GF-D8 (cell line): ENCODE measurements around the gene GDF2.

Experiments
- DNase-seq: peaks from one replicate; lab custom pipeline; 2025; lab: John Stamatoyannopoulos, UW

The GDF2 gene

GRCh38 chr10:47322300-47323061 lies at the start of gene GDF2:
Gene GDF2, plus strand, starts transcription at chr10:47322454. Its CDS starts 215 bp downstream, at chr10:47322669.
- DNase-seq: no peak

DNA sequence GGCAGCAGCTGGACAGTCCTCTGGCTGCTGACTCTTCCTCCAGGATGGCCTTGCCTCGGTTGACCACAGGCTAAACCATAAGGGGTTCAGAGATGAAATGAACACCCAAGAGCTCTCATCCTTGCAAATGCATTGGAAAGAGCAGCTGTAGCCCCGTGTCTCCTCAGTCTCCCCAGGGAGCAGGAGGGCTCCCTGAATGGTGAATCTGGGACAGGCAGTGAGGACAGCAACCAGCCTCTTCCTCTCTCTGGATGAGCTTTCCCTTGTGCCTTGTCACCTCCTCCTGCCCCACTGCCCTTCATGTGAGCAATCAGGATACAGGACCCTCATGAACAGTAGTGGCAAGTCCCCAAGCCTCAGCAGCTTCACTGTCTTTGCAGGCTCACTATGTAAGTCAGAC lies 46.2 kb upstream of the GDF2 start:
- DNase-seq: no peak

DNA sequence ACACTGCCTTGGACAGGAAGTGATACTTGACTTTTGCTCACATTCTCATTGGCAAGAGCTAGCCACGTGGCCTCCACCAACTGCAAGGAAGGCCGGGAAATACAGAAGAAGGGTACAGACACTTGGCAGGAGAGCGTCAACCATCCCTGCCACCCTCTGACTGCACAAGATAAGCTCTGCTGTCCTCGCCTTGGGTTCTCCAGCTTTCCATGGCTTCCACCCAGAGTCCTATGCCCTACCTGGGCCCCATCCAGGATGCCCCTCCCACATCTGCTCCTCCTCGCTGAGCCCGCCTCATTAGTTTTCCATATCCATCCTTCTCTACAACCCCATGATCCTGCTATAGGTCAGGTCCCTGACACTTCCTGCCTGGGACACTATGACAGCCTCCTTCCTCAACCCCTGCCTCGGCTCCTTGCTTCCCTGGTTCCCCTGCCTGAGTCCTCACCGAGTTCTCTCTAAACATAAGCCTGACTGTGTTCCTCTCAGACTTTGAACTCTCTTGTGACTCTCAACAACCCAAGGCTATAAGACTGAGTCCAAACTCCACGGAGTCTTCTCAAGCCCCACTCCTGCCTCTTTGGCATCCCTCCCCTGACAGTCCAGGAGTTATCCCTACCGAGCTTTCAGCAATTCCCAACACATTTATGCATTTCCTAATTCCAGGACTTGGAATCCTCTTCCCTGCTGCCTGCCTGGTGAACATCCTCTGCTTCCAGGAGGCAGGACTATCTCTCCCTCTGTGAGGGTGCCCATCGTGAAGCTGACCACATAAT lies 45.5 kb upstream of the GDF2 start:
- no peak for DNase-seq

- DNase-seq: no peak
Measured at GRCh38 chr10:47277352-47278151, 44.7 kb upstream of the GDF2 start.

DNA sequence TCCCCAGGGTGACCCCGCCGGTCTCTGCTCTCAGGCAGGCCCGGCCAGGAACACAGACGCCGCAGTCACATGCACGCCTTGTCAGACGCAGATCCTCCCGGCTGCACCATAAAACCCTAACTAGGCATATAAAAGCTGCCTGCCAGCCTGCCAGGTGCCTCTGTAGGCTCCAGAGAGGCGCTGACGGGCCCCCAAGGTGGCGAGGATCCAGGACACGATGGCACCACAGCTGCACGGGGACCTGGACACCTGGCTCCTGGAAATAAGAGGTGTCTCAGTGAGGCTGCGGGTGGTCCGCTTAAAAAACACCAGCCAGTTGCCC lies 44.1 kb upstream of the GDF2 start:
- DNase-seq: no peak

DNA sequence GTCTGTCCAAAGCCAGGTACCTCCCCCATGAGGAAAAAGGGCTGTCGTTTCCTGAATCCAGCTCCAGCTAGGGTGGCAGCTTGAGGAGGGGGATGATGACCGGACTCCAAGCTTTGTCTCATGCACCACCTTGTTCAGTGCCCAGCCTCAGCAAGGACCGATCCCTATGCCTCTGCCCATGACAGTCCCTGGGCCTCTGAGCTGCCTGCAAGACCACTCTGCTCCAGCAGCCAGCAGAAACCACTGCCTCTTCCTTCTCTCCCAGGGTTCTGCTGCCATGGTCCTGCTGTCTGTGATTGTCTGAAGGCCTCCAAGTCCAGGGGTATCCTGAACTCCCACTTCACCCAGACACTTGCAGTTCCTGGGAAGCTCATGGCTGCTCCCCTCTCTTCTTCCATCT lies 43.5 kb upstream of the GDF2 start:
- no peak for DNase-seq

GRCh38 chr10:47279276-47279675 lies 43.0 kb upstream of the GDF2 start:
- DNase-seq: no peak

DNA sequence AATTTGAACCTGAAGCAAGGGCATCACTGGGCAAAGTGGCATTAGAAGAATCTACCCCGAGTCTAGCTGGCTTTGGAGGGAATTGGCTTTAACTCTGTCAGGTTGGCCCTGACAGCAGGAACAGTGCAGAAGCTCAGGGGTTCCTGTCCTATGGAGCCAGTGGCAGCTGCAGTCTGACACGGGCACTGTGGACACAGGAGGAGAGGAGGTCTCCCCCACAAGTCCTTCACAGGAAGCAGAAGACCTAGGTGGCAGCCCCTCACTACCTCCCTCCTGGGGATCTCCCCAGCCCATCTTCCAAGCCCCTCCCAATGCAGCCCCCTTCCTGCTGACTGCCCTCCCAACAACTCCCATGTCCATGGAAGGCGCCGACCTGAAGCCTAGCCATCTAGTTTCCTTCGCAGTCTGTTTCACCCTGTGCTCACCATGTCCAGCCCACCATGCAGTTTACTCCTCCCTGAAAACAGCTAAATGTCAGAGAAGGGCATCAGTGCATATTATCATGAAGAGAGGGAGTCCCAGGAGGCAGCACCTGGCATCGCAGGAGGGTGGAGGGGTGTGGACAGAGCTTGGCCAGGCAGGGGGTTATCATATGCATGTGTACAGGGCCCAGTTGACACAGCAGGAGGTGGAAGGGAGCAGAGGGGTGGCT lies 40.1 kb upstream of the GDF2 start:
- DNase-seq: no peak

DNA sequence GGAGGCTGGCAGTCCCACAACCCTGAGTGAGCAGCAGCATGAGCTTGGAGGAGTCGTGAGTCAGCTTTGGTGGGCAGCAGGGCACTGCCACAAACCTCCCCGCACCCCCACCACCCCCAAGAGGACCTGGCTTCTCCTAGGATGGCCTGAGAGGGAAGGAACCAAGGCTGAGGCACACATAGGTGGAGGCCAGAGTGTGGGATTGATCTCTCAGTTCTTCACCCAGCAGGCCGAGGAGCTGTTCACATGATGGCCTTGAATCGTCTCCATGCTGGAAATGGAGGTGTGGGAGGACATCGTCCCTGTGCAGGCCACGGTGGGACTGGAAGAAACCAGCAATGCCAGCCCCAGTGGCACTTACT lies 39.6 kb upstream of the GDF2 start:
- no peak for DNase-seq

DNA sequence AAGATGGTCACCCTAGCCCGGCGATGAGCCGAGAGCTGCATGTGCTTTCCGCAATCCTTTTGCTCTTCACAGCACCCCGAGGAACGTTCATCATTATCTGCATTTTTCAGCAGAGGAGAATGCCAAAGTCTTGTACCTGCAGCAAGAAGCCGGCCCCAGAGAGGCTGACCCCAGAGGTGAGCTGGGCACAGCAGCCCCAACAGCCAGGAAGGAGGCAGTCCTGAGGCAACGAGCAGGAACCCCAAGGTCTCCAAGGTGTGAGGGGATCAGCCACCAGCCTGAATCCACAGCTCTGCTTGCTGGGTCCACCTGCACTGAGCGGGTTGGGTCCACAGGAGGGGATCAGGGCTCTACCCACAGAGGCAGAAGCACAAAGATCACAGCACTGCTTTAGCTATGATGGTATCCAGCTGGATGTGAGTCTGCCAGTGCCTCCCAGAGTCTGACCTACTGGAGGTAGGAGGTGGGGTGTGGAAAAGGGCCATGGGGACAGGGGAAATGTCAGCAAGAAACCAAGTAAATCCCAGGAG lies 39.1 kb upstream of the GDF2 start:
- no peak for DNase-seq

GRCh38 chr10:47283848-47284247 lies 38.4 kb upstream of the GDF2 start:
- no peak for DNase-seq

DNA sequence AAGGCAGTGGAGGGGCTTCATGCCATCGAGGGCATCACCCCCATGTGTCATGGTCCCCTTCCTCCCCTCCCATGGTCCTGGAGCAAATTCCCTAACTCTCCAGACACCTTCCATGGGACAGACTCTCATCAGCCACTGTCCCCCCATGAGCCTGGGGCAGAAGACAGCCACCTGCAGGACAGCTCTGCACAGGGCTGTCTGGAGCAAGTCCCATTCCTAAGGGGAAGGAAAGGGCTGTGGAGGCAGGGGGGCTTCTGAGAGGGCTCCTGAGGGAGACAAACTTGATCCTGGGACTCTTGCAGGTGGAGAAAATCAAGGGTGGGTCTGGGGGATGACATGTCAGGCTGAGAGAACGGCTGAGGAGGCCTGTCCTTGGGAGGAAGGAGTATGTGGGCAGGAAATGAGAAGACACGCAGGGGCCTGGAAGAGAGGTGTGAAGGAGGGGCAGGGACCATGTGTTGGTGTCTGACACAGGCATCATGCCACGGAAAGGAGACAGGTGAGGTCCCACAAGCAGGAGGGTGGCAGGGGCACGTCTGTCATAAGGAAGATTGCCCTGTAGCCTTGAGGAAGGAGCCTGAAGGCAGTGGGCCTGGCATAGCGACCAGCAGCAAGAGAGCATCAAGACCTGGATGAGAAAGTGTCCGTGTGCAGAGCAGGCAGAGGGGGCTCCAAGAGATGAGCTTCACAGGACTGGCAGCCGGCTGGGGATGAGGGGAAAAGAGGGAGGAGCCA lies 36.7 kb upstream of the GDF2 start:
- no peak for DNase-seq

- DNase-seq: no peak
Measured at GRCh38 chr10:47286116-47286505, 36.1 kb upstream of the GDF2 start.

DNA sequence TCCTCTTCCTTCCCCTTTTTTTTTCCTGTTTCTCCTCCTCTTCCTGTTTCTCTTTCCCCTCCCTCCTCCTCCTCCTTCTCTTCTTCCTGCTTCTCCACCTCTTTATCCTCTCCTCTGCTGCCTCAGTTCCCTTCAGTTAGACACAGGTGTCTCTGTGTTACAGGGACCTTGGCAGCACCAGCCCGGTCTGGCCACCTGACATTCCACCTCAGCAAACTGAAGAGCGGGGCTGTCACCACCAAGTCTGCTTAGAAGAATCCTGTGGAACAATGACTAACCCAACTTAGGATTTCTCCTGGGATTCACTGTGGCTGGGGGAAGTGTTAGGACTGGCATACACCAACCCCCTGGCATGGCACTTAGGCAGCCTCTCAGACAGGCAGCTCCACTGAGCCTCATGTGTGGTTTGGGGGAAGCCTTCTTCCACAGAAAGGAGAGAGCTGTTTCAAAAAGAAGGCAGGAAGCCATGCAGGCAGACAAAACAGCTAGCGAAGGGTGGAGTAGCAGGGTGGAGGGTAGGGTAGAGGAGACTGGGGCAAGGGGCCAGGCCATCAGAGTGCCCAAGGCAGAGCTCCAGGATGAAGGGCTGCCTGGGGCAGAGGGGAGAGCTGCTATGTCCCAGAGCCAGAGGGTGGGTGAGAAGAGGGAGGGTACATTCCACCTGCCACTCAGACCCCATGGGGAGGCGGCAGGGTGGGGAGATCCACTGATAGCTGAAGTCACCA lies 35.5 kb upstream of the GDF2 start:
- DNase-seq: no peak

DNA sequence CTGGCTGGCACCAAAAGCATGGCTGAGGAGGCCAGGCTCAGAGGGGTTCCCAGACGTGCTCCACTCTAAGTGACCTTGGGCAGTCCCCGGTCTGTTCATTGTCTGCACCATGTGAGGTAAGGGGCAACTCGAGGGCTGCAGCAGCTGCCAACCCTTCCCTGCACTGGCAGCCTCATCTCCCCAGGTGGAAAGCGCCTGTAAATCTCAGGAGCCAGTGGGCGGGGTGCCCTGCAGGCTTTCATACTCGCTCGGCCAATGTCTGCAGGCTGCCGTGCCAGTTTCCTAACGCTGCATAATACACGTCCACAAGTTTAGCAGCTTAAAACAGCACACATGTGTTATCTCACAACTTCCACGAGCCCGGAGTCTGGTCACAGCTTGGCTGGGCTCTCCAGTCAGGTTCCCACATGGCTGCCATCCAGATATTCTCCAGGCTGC lies 34.9 kb upstream of the GDF2 start:
- no peak for DNase-seq

GRCh38 chr10:47287805-47288204 lies 34.4 kb upstream of the GDF2 start:
- no peak for DNase-seq

DNA sequence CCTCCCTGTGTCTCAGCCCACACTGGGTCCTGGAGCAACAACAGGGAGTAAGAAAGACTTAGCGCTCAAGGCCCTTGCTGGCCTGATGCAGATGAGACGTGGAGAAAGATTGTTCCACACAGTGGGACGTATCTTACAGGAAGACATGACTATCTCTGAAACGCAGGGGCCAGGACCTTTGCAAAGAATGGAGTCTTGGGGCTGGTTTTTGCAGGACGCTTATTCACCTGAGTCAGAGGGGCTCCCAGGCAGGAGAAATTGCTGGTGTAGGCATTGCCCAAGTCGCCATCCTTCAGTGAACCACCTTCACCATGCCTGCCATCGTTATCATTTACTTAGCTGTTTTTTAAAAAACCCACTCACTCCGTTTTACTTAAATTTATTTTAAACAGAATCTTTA lies 34.0 kb upstream of the GDF2 start:
- DNase-seq: no peak

DNA sequence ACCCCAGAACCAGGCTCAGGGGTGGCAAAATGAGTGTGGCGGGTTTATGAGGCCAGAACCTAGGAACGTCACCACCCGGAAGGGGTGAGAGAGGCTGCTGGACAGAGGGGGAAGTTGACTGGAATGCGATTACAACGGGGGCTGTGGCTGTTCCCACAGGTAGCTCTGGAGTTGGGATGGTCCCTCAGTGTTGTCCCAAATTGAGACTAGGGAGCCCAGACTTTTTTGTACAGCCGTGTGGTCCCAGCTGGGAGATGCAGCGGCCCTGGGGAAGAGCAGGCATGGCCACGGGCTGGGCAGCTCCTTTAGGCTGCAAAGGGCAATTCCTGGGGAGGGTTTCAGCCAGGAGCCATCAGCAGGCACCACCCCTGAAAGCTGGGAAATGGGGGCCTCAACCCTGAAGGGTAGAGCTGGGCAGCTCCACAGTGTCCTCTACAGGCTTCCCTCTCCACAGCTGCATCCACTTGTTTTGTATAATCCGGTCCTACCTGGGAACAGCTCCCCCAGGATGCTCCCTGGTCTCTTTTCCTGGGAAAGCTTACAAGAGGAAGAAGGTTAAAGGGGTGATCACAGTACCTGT lies 33.2 kb upstream of the GDF2 start:
- no peak for DNase-seq

GRCh38 chr10:47289921-47290320 lies 32.3 kb upstream of the GDF2 start:
- no peak for DNase-seq

DNA sequence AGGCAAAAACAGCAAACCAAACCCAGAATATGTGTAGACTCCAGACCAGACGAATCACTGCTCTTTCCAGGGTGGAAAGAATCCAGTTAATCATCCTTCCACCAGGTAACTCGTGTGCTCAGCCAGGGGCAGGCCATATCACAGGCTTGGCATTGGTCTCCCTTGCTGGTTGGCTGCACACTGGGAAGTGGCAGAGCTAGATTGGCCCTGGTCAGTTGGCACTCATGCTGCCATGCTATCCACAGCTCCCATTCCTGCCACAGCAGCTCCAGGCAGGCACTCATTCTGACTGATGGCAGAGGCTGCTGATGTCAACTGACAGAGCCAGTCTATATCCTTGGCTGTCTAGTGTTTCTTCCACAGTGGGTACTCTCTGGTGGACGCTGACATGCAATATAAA lies 31.9 kb upstream of the GDF2 start:
- no peak for DNase-seq
